ENCODE data around the gene GDF2.

Gene GDF2

GRCh38 chr10:47351899-47352815 lies 29.9 kb downstream of the GDF2 start:
- Mint-ChIP-seq H3K36me3 (ENCODE audit: low read depth) (no peaks in the 10 kb centered on the region), H3K9me3 (no peaks in the 10 kb centered on the region)

GRCh38 chr10:47353351-47353750 lies 31.1 kb downstream of the GDF2 start:
- no peaks in the 10 kb centered on the region for H3K4me1 Mint-ChIP-seq (ENCODE audit: low read depth)

More at GRCh38 chr10:47351899-47352815, 29.9 kb downstream of the GDF2 start:
- no peak overlapping the region for H3K4me3 Mint-ChIP-seq
- H3K27me3 Mint-ChIP-seq (ENCODE audit: low read depth), result peaks cover 2% of the 10 kb centered on the region
- DNase-seq (ENCODE audit: low spot score), result no peak
- no peaks in the 10 kb centered on the region for H3K4me1 Mint-ChIP-seq (ENCODE audit: low read depth)
- no peak overlapping the region for H3K27ac Mint-ChIP-seq

GRCh38 chr10:47354165-47354564 lies 31.9 kb downstream of the GDF2 start:
- Mint-ChIP-seq H3K9me3 (no peaks in the 10 kb centered on the region), H3K36me3 (ENCODE audit: low read depth) (no peaks in the 10 kb centered on the region), H3K27ac (no peak overlapping the region), H3K4me1 (ENCODE audit: low read depth) (no peaks in the 10 kb centered on the region), H3K27me3 (ENCODE audit: low read depth) (peaks cover 2% of the 10 kb centered on the region), H3K4me3 (no peak overlapping the region)
- DNase-seq (ENCODE audit: low spot score), result no peak

More at GRCh38 chr10:47353351-47353750, 31.1 kb downstream of the GDF2 start:
- no peak overlapping the region for H3K27ac Mint-ChIP-seq
- H3K4me3 Mint-ChIP-seq, result no peak overlapping the region
- no peak for DNase-seq (ENCODE audit: low spot score)
- H3K27me3 Mint-ChIP-seq (ENCODE audit: low read depth), result peaks cover 2% of the 10 kb centered on the region
- no peaks in the 10 kb centered on the region for H3K36me3 Mint-ChIP-seq (ENCODE audit: low read depth)
- no peaks in the 10 kb centered on the region for H3K9me3 Mint-ChIP-seq

- Mint-ChIP-seq H3K36me3 (ENCODE audit: low read depth) (no peaks in the 10 kb centered on the region), H3K27me3 (ENCODE audit: low read depth) (peaks cover 2% of the 10 kb centered on the region), H3K9me3 (no peaks in the 10 kb centered on the region), H3K4me1 (ENCODE audit: low read depth) (no peaks in the 10 kb centered on the region), H3K27ac (no peak overlapping the region), H3K4me3 (no peak overlapping the region)
- DNase-seq (ENCODE audit: low spot score), result no peak
Measured at GRCh38 chr10:47354900-47355299, 32.6 kb downstream of the GDF2 start.

- H3K4me3 Mint-ChIP-seq, result no peak overlapping the region
- no peak overlapping the region for H3K27ac Mint-ChIP-seq
- H3K36me3 Mint-ChIP-seq (ENCODE audit: low read depth), result no peaks in the 10 kb centered on the region
- H3K27me3 Mint-ChIP-seq (ENCODE audit: low read depth), result peaks cover 2% of the 10 kb centered on the region
- no peak for DNase-seq (ENCODE audit: low spot score)
- H3K9me3 Mint-ChIP-seq, result no peaks in the 10 kb centered on the region
- peaks cover 2% of the 10 kb centered on the region for H3K4me1 Mint-ChIP-seq (ENCODE audit: low read depth)
Measured at GRCh38 chr10:47356708-47357107, 34.5 kb downstream of the GDF2 start.

- no peak for DNase-seq (ENCODE audit: low spot score)
- Mint-ChIP-seq H3K4me1 (ENCODE audit: low read depth) (peaks cover 2% of the 10 kb centered on the region), H3K36me3 (ENCODE audit: low read depth) (no peaks in the 10 kb centered on the region), H3K9me3 (no peaks in the 10 kb centered on the region), H3K27me3 (ENCODE audit: low read depth) (peaks cover 2% of the 10 kb centered on the region), H3K27ac (no peak overlapping the region), H3K4me3 (no peak overlapping the region)
Measured at GRCh38 chr10:47357131-47357582, 34.9 kb downstream of the GDF2 start.

GRCh38 chr10:47357911-47358310 lies 35.7 kb downstream of the GDF2 start:
- no peak overlapping the region for H3K27ac Mint-ChIP-seq
- H3K9me3 Mint-ChIP-seq, result no peaks in the 10 kb centered on the region
- peaks cover 2% of the 10 kb centered on the region for H3K4me1 Mint-ChIP-seq (ENCODE audit: low read depth)
- DNase-seq (ENCODE audit: low spot score), result no peak
- no peak overlapping the region for H3K4me3 Mint-ChIP-seq
- H3K27me3 Mint-ChIP-seq (ENCODE audit: low read depth), result peaks cover 2% of the 10 kb centered on the region
- H3K36me3 Mint-ChIP-seq (ENCODE audit: low read depth), result no peaks in the 10 kb centered on the region

- Mint-ChIP-seq H3K4me1 (ENCODE audit: low read depth) (peaks cover 2% of the 10 kb centered on the region), H3K27ac (no peak overlapping the region), H3K27me3 (ENCODE audit: low read depth) (peaks cover 2% of the 10 kb centered on the region), H3K9me3 (no peaks in the 10 kb centered on the region), H3K4me3 (no peak overlapping the region), H3K36me3 (ENCODE audit: low read depth) (no peaks in the 10 kb centered on the region)
- no peak for DNase-seq (ENCODE audit: low spot score)
Measured at GRCh38 chr10:47358457-47358856, 36.2 kb downstream of the GDF2 start.

- no peaks in the 10 kb centered on the region for H3K9me3 Mint-ChIP-seq
- H3K4me1 Mint-ChIP-seq (ENCODE audit: low read depth), result peaks cover 2% of the 10 kb centered on the region
- H3K27me3 Mint-ChIP-seq (ENCODE audit: low read depth), result peaks cover 2% of the 10 kb centered on the region
- H3K4me3 Mint-ChIP-seq, result no peak overlapping the region
- H3K36me3 Mint-ChIP-seq (ENCODE audit: low read depth), result no peaks in the 10 kb centered on the region
- no peak for DNase-seq (ENCODE audit: low spot score)
- H3K27ac Mint-ChIP-seq, result no peak overlapping the region
Measured at GRCh38 chr10:47359101-47359500, 36.8 kb downstream of the GDF2 start.

GRCh38 chr10:47359626-47360418 lies 37.6 kb downstream of the GDF2 start:
- H3K27ac Mint-ChIP-seq, result no peak overlapping the region
- no peaks in the 10 kb centered on the region for H3K36me3 Mint-ChIP-seq (ENCODE audit: low read depth)
- no peaks in the 10 kb centered on the region for H3K9me3 Mint-ChIP-seq
- DNase-seq (ENCODE audit: low spot score), result no peak
- H3K4me1 Mint-ChIP-seq (ENCODE audit: low read depth), result peaks cover 2% of the 10 kb centered on the region
- peaks cover 2% of the 10 kb centered on the region for H3K27me3 Mint-ChIP-seq (ENCODE audit: low read depth)
- no peak overlapping the region for H3K4me3 Mint-ChIP-seq

- Mint-ChIP-seq H3K27me3 (ENCODE audit: low read depth) (peaks cover 2% of the 10 kb centered on the region), H3K27ac (no peak overlapping the region), H3K36me3 (ENCODE audit: low read depth) (no peaks in the 10 kb centered on the region), H3K4me3 (no peak overlapping the region), H3K4me1 (ENCODE audit: low read depth) (peaks cover 2% of the 10 kb centered on the region), H3K9me3 (no peaks in the 10 kb centered on the region)
- no peak for DNase-seq (ENCODE audit: low spot score)
Measured at GRCh38 chr10:47360419-47361040, 38.3 kb downstream of the GDF2 start.

GRCh38 chr10:47361293-47361692 lies 39.0 kb downstream of the GDF2 start:
- Mint-ChIP-seq H3K36me3 (ENCODE audit: low read depth) (no peaks in the 10 kb centered on the region), H3K27me3 (ENCODE audit: low read depth) (no peaks in the 10 kb centered on the region), H3K9me3 (no peaks in the 10 kb centered on the region), H3K4me3 (no peak overlapping the region), H3K27ac (no peak overlapping the region), H3K4me1 (ENCODE audit: low read depth) (peaks cover 2% of the 10 kb centered on the region)
- peak; percentile 21 for DNase-seq (ENCODE audit: low spot score)

- Mint-ChIP-seq H3K9me3 (no peaks in the 10 kb centered on the region), H3K27me3 (ENCODE audit: low read depth) (no peaks in the 10 kb centered on the region)
- no peak for DNase-seq (ENCODE audit: low spot score)
Measured at GRCh38 chr10:47362199-47362598, 39.9 kb downstream of the GDF2 start.

GRCh38 chr10:47363781-47364180 lies 41.5 kb downstream of the GDF2 start:
- Mint-ChIP-seq H3K9me3 (no peaks in the 10 kb centered on the region), H3K27me3 (ENCODE audit: low read depth) (no peaks in the 10 kb centered on the region), H3K4me1 (ENCODE audit: low read depth) (peaks cover 2% of the 10 kb centered on the region), H3K36me3 (ENCODE audit: low read depth) (no peaks in the 10 kb centered on the region), H3K4me3 (no peak overlapping the region), H3K27ac (no peak overlapping the region)
- DNase-seq (ENCODE audit: low spot score), result no peak

More at GRCh38 chr10:47362199-47362598, 39.9 kb downstream of the GDF2 start:
- Mint-ChIP-seq H3K27ac (no peak overlapping the region), H3K4me3 (no peak overlapping the region), H3K36me3 (ENCODE audit: low read depth) (no peaks in the 10 kb centered on the region), H3K4me1 (ENCODE audit: low read depth) (peaks cover 2% of the 10 kb centered on the region)

Measured in T-helper 2 cell treated with Interferon-gamma antibody and Interleukin-4, amounts not matched to agents 5 μg/mL and 100 μg/mL, for 36 hours (primary cell).